Choroid plexus epithelial cell (primary cell): ENCODE data around the gene HBM.
"Not testable (repeated sequence)": the region's sequence is repeated elsewhere in the genome, so short reads cannot be mapped to it uniquely, and the experiment has no call there.

Source experiments
- DNase-seq: peaks from one replicate; pipeline ENCODE4 v3.0.0-alpha.2; 2010; ENCODE audit warnings: low read depth
- H3K4me3 ChIP-seq: 2 replicates; pipeline ENCODE4 v1.5.1; 2011; ENCODE audit warnings: low read depth, mild to moderate bottlenecking, control low read depth, low read length, moderate library complexity
- TF ChIP-seq, protein P1 (sequence below): conservative IDR thresholded peaks from 2 replicates; pipeline ENCODE4 v1.5.1; 2011; ENCODE audit warnings: low read depth, mild to moderate bottlenecking, control low read depth, inconsistent platforms, low read length, moderate library complexity

The HBM gene

DNA sequence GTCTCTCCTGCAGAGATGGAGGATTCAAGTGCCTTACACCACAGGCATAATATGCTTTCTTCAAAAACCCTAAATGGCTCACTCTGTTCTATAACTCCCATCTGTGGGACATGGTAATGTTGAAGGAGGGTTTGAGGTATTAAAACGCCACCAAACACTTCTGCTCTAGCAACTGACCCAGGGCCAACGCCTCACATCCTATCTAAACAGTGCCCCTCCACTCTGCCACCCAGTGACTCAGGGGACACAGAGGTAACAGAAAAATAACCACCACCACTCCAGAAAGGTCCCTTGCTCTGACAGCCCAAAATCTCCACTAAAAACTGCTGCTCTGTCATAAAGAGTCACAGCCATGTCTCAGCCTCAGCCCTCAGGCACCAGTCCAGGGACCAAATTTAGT, 45.0 kb upstream of the HBM start:
- no peak overlapping the region for H3K4me3 ChIP-seq
- no peak for DNase-seq
- TF ChIP-seq, protein P1, sequence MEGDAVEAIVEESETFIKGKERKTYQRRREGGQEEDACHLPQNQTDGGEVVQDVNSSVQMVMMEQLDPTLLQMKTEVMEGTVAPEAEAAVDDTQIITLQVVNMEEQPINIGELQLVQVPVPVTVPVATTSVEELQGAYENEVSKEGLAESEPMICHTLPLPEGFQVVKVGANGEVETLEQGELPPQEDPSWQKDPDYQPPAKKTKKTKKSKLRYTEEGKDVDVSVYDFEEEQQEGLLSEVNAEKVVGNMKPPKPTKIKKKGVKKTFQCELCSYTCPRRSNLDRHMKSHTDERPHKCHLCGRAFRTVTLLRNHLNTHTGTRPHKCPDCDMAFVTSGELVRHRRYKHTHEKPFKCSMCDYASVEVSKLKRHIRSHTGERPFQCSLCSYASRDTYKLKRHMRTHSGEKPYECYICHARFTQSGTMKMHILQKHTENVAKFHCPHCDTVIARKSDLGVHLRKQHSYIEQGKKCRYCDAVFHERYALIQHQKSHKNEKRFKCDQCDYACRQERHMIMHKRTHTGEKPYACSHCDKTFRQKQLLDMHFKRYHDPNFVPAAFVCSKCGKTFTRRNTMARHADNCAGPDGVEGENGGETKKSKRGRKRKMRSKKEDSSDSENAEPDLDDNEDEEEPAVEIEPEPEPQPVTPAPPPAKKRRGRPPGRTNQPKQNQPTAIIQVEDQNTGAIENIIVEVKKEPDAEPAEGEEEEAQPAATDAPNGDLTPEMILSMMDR, result no peak

DNA sequence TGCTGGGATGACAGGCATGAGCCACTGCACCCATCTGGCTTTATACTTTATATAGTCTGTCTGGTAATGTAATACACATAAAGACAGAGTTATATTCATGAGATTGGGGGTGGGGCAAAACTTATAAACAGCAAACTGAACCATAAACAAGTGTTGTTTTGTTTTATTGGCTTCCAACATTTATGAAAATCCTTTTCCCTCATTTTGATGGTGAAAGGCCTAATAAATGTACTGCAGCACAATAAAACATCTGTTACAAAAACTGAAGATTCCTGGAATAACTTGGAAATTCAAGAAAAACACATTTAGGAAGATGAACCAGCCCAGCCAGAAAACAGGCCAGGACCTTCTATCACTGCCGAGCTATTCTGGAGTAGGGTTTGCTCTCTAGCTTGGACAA, 43.4 kb upstream of the HBM start:
- H3K4me3 ChIP-seq, result no peak overlapping the region
- TF ChIP-seq, protein P1, result no peak
- DNase-seq, result no peak

DNA sequence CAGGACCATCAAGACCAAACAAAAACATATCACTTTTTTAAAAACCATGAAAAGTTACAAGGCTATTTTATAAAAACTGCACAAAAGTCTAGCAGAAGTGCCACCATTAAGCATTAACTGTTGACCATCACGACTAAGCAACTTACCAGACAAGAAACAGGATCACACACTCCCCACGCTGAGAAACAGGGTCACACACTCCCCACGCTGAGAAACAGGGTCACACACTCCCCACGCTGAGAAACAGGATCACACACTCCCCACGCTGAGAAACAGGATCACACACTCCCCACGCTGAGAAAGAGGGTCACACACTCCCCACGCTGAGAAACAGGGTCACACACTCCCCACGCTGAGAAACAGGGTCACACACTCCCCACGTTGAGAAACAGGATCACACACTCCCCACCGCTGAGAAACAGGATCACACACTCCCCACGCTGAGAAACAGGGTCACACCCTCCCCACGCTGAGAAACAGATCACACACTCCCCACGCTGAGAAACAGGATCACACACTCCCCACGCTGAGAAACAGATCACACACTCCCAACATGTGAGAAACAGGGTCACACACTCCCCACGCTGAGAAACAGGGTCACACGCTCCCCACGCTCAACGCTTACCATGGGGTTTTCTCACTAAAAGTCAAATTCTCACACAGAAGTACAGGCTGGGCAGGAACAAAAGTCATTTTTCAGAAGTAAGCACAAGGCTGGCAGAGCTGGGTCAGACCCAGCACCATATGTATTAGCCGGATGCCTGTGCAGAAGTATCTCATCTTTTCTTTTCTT, 42.0 kb upstream of the HBM start:
- H3K4me3 ChIP-seq, DNase-seq: not testable (repeated sequence)

DNA sequence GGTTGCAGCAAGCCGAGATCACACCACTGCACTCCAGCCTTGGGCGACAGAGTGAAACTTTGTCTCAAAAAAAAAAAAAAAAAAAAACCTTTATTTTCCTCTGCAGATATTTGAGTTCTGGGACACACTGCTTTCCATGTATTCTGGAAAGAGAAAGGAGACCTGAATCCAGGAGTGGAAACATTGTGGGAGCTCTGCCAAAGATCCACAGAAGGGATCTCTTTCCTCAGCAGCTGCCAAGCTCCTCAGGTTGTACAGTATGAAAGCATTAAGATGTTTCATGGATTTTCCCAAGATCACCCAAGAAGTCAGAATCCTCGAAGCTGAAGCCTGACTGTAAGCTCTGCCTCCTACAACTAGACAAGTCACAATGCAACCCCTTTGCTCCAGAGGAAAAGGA, 40.8 kb upstream of the HBM start:
- H3K4me3 ChIP-seq, result no peak overlapping the region
- DNase-seq, result no peak
- TF ChIP-seq, protein P1, result no peak

DNA sequence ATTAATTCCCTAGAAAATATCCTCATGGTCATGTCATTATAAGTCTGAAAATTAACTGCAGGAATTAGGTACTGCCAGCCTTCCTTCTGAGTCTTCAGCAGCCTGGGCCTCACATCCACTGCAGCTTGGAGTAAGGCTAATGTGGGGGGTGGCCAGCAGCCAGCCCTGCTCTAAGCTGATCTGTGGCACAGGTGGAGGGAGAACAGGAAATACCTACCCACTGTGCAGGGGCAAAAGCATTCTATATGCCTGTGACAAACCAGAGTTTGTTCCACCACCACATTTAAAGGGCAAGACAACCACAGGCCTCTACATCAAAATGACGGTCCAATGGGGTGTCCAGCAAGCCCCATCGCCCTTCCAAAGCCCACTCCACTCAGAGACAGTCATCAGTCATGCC, 36.7 kb upstream of the HBM start:
- TF ChIP-seq, protein P1, result no peak
- DNase-seq, result no peak
- no peak overlapping the region for H3K4me3 ChIP-seq

DNA sequence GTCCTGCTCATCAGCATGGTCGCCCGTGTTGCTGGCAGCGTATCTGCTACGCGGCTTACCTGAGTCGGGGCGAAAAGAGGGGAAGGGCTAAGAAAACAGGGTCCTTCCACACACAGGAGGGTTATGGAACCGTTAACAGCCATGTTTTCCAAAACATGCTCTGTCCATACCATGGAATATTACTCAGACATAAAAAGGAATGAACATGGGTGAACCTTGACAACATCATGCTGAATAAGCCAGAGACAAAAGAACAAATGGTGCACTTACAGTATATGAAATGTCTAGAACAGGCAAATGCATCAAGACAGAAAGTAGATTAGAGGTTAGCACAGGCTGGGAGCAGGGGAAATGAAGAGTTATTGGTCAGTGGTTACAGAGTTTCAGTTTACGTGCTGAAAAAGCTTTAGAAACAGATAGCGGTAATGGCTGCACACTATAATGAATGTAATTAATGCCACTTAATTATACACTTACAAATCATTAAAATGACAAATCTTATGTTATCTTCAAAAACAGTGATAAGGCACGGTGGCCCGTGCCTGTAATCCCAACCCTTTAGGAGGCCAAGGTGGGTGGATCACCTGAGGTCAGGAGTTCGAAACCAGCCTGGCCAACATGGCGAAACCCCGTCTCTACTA, 35.1 kb upstream of the HBM start:
- no peak overlapping the region for H3K4me3 ChIP-seq
- TF ChIP-seq, protein P1, result no peak
- DNase-seq, result no peak

DNA sequence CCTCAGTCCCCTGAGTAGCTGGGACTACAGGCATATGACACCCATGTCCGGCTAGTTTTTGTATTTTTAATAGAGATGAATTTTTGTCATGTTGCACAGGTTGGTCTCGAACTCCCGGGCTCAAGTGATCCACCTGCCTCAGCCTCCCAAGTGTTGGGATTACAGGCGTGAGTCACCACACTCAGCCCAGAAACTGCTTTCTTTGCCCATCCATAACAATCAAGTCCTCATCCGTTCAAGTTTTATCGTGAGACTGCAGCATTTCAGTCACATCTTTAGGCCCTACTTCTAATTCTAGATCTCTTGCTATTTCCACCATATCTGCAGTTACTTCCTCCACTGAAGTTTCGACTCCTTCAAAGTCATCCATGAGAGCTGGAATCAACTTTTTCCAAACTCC, 33.7 kb upstream of the HBM start:
- DNase-seq, result no peak
- TF ChIP-seq, protein P1, result no peak
- H3K4me3 ChIP-seq, result no peak overlapping the region
